ENCODE measurements around the gene GABRA5. TPM values are rescaled to one million over a fixed set of nuclear protein-coding genes. Genes with fewer than 3 reads are reported as not detected.

GABRA5 gene
- total and polyA plus RNA-seq, 2 of the 4 experiments (the other 2 are of a cell fraction), result 4.0 to 7.3 TPM

- H3K36me3 ChIP-seq (ENCODE audit: control insufficient read depth, insufficient read depth, low read length), result no peaks in the 10 kb centered on the region
- no peak overlapping the region for H2BK15ac ChIP-seq (ENCODE audit: low read depth, low read length)
- no peak overlapping the region for H4K91ac ChIP-seq (ENCODE audit: insufficient read depth, low read depth, low read length)
- no peak overlapping the region for H3K4ac ChIP-seq (ENCODE audit: low read depth, low read length)
- H3K18ac ChIP-seq (ENCODE audit: low read depth, low read length), result no peak overlapping the region
- H3K4me1 ChIP-seq (ENCODE audit: control insufficient read depth, insufficient read depth, low read length), result no peaks in the 10 kb centered on the region
- H3K9ac ChIP-seq (ENCODE audit: low read depth, low read length), result no peak overlapping the region
- no peak overlapping the region for H3K4me2 ChIP-seq (ENCODE audit: low read depth, low read length)
- H3K79me1 ChIP-seq (ENCODE audit: low read depth in 1 of 2, low read length in 2 of 2), result no peaks in the 10 kb centered on the region
- no peaks in the 10 kb centered on the region for H3K9me1 ChIP-seq (ENCODE audit: insufficient read depth, low read length)
- no peak overlapping the region for H3K4me3 ChIP-seq (ENCODE audit: insufficient read depth, low read depth, low read length)
- peaks cover 2% of the 10 kb centered on the region; the same call in 1 of the 2 replicates for H3K9me3 ChIP-seq (ENCODE audit: control insufficient read depth, insufficient read depth, low read length)
- no peak for TF ChIP-seq NFE2L2 (IDR thresholded peaks at IDR 0.05; ENCODE audit: low read depth, low read length)
- TF ChIP-seq RAD21 (IDR thresholded peaks at IDR 0.05; ENCODE audit: low read length), result no peak
- no peak for TF ChIP-seq SMC3 (IDR thresholded peaks at IDR 0.05; ENCODE audit: low read depth, low read length)
- TF ChIP-seq USF2 (IDR thresholded peaks at IDR 0.05; ENCODE audit: low read depth, low read length), result no peak
- TF ChIP-seq MXI1 (IDR thresholded peaks at IDR 0.05; ENCODE audit: borderline replicate concordance, low read depth, low read length), result no peak
- H3K27me3 ChIP-seq (ENCODE audit: control insufficient read depth, insufficient read depth, low read length), result no peaks in the 10 kb centered on the region
- dilution Hi-C loops (cut with HindIII; ENCODE audit: low sequenced_read_pairs, unreplicated experiment) (no loop called here), in situ Hi-C loops (cut with MboI; ENCODE audit: low sequenced_read_pairs) (no loop called here), intact Hi-C loops (cut with micrococcal nuclease) (no loop called here)
- no peak overlapping the region for H2BK20ac ChIP-seq (ENCODE audit: low read depth, low read length)
- no peaks in the 10 kb centered on the region for H4K20me1 ChIP-seq (ENCODE audit: insufficient read depth, low read length)
- CTCF ChIA-PET, result no interaction called here
- no peak overlapping the region for H2AFZ ChIP-seq (replicated peaks; ENCODE audit: low read length, poor library complexity)
- no peak overlapping the region for H2BK5ac ChIP-seq (ENCODE audit: low read depth, low read length, poor library complexity, severe bottlenecking)
- no peak overlapping the region for H2BK120ac ChIP-seq (ENCODE audit: low read depth, low read length)
- ATAC-seq (ENCODE audit: low read depth) (no peak), DNase-seq (no peak)
- no TSS peak for BruUV-seq (replicated peaks)
- H4K5ac ChIP-seq (ENCODE audit: low read depth, low read length), result no peak overlapping the region
- WGBS, 2 experiments (ENCODE audit: extremely low coverage in 2 of 2, insufficient read length in 1 of 2), result no CpG with 5 or more reads among the region's 2 CpGs
- H2AK5ac ChIP-seq (ENCODE audit: low read depth, low read length), result no peak overlapping the region
- no peak overlapping the region for H4K8ac ChIP-seq (ENCODE audit: low read depth in 2 of 2, low read length in 2 of 2)
- no peak overlapping the region for H3K14ac ChIP-seq (replicated peaks; ENCODE audit: low read depth, low read length)
- H3K56ac ChIP-seq (ENCODE audit: extremely low read depth, insufficient read depth, low read length), result no peak overlapping the region
- H3K27ac ChIP-seq (ENCODE audit: insufficient read depth, low read length), result no peak overlapping the region
- no peak overlapping the region for H3K23ac ChIP-seq (ENCODE audit: low read depth, low read length)
- POLR2A ChIA-PET (ENCODE audit: unreplicated experiment), result no interaction called here
- H2AK9ac ChIP-seq (replicated peaks; ENCODE audit: low read depth, low read length, poor library complexity), result no peak overlapping the region
These were observed 13.9 kb upstream of the GABRA5 start for GRCh38 chr15:26852980-26853379.

Measured in IMR-90 (cell line).